ENCODE results near the gene ID1. TPM values are rescaled to one million over a fixed set of nuclear protein-coding genes. Genes with fewer than 3 reads are reported as not detected.
A peak's percentile ranks its signal among the peaks of the same experiment; 100 is the strongest.

The ID1 gene, protein sequence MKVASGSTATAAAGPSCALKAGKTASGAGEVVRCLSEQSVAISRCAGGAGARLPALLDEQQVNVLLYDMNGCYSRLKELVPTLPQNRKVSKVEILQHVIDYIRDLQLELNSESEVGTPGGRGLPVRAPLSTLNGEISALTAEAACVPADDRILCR
- total RNA-seq: 98.9 TPM
- long read RNA-seq, transcript ID1-202 (2 exons, 994 nt): major isoform, 23 of 25 reads
- long read RNA-seq, partial matches to known transcripts: 0 of 25 reads
- long read RNA-seq, other reads (novel, unspliced or antisense): 1 of 25 reads

DNA sequence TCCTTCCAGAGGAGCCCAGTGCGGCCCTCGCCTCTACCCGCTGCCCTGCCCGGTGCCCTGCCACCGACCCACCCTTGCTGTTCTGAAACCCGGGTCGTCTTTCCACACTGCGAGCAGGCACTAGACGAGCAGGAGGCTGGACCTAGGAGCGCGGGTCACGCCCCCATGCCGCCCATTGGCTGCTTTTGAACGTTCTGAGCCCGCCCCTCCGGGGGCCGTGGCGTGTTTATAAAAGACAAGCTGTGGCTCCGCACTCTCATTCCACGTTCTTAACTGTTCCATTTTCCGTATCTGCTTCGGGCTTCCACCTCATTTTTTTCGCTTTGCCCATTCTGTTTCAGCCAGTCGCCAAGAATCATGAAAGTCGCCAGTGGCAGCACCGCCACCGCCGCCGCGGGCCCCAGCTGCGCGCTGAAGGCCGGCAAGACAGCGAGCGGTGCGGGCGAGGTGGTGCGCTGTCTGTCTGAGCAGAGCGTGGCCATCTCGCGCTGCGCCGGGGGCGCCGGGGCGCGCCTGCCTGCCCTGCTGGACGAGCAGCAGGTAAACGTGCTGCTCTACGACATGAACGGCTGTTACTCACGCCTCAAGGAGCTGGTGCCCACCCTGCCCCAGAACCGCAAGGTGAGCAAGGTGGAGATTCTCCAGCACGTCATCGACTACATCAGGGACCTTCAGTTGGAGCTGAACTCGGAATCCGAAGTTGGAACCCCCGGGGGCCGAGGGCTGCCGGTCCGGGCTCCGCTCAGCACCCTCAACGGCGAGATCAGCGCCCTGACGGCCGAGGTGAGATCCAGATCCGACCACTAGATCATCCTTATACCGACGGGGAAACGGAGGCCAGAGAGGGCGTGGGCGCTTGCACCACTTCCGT lies at the start of gene ID1:
Gene ID1 (plus strand): TSS at position 259 of the 871 bp plus-strand sequence. CDS start 99 bp downstream, at position 358.
- DNase-seq (ENCODE audit: missing footprints) (peak; percentile 97), ATAC-seq (peak; percentile 96)
- intact Hi-C loops (cut with DNase I): loop anchor here (2.0 kb wide), 1 partner anchor 32 kb away; no protein-coding TSS in a partner anchor

DNA sequence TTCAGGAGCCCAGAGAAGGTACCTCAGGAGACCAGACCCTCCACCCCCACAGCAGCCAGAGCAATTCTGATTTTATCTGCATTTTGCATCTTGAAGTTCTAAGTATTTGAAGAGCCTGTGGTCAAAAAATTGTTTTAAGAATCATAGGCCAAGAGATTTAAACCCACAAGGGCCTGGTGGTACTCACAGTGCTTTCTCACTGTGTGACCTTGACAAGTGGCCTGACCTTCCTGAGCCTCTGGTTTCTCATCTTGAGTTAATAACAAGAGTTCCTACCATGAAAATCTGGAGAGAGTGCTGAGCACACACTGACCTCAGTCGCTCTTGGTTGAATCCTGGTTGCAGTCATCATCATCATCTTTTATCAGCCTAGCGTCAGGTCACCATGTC lies 45.4 kb upstream of the ID1 start:
- intact Hi-C loops (cut with DNase I): no loop called here
- DNase-seq (ENCODE audit: missing footprints): no peak
- no peak for ATAC-seq

DNA sequence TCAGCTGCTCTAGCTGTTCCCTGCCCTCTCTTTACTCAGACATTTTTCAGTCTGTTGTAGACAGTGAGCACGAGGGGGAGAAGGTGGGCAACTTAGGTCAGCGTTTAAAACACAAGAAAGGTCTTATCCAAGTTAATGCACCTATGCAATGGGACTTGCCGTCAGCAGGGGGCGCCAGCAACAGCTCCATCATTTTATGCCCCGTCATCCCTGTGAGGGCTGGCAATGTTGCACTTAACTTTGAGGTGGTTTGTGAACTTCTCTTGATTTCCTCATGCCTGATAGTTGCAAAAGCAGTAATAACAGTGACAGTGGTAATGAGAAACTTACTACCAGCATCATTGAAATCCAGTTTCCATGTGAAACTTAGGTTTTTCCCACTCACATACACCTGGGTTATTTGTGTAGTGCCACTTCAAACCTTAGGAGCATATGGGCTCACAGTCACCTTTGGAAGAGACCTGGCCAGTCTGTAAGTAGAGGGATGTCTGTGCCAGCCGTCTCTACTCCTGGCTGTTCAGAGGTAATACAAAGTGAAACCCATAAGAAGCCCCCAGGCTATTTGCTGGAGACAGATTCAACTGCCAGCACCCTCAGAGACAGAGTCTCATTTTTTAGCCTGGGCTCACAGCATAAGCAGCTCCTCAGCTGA lies 44.9 kb upstream of the ID1 start:
- intact Hi-C loops (cut with DNase I): no loop called here
- ATAC-seq (peak; percentile 21), DNase-seq (ENCODE audit: missing footprints) (peak; percentile 83)

DNA sequence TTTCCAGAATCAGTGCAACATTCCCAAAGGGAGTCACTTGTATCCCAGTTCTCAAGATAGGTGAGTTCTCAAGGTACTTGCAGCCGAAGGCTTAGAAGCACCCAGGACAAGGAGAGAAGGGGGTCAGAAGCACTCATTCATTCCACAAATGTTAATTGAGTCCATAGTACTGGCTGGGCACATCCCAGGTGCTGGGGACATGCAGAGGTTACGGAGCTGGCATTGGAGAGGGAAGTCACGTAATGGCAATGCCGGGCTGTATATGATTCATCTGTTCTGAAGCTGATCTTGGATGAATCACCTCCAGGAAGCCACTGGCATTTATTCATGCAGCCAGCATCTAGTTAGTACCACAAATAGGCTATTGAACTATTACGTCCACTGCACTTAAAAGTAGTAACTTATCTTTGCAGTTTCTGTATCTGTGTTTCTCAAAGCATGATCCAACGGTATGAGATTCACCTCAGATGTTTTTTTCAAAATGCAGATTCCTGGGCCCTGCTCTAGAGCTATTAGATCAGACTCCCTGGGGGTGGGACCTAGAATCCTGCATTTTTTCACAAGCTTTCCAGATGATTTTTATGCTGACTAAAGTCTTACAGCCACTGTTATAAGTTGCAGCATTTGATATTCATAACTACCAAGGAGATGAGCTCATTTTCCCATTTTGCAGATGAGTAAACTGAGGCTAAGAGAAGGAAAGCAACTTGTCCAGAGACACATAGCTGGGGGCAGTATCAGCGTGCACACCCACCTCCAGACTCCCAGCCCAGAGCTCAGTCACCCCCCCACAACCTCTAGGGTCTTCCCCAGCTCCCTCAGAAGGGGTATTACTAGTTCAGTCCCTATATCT lies 44.1 kb upstream of the ID1 start:
- no peak for DNase-seq (ENCODE audit: missing footprints)
- intact Hi-C loops (cut with DNase I): no loop called here
- ATAC-seq: no peak

DNA sequence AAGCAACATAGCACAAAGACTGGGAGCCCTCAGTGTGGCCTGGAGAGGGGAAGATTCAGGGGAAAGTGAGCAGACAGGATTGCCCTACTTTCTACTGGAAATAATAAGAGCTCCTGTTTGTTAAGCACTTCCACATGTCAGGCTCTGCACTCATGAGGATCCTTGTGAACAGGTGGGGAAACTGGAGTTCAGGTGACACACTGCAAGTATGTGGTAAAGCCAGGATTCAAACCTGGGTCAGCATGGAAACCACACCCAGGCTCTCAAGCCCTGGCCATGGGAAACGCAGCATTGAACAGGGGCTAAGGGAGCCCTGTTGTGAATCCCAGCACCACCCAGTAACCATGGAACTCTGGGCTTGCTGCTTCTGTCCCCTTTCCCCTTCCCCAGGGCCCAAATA lies 42.8 kb upstream of the ID1 start:
- DNase-seq (ENCODE audit: missing footprints) (no peak), ATAC-seq (no peak)
- intact Hi-C loops (cut with DNase I): no loop called here

DNA sequence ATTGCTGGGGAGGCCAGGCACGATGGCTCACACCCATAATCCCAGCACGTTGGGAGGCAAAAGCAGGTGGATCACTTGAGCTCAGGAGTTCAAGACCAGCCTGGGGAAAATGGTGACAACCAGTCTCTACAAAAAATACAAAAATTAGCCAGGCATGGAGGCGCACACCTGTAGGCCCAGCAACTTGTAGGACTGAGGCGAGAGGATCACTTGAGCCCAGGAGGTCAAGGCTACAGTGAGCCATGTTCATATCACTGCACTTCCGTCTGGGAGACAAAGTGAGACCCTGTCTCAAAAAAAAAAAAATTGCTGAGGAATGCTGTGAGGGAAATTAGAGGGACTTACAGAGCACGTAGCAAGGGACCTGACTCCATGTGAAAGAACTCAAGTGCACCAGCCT lies 40.8 kb upstream of the ID1 start:
- DNase-seq (ENCODE audit: missing footprints): no peak
- ATAC-seq: no peak
- intact Hi-C loops (cut with DNase I): no loop called here

DNA sequence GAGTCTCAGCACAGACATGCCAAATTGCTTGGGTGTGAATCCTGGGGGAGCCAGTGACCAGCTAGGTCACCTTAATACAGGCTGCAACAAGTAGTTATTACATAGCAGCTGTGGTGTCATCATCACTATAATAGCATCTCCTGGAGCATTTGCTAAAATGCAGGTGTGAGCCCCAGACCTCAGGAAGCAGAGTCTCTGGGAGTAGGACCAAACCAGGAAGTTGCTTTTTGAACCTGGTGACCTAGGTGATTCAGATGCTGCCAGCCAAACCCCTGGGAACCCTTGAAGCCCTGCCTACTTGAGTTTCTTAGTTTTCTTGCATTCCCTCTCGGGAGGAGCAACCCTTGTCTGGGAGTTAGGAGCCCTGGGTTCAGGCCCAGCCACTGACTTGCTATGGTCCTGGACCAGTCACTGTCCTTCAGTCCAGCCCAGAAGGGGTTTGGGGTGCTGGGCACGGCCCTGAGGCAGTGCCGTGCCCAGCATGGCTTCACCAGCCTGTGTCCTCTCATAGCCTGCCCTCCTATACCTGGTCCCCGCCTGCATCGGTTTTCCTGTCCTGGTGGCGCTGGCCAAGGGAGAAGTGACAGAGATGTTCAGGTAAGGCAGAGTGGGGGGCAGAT lies 39.3 kb upstream of the ID1 start:
- intact Hi-C loops (cut with DNase I): no loop called here
- DNase-seq (ENCODE audit: missing footprints): no peak

DNA sequence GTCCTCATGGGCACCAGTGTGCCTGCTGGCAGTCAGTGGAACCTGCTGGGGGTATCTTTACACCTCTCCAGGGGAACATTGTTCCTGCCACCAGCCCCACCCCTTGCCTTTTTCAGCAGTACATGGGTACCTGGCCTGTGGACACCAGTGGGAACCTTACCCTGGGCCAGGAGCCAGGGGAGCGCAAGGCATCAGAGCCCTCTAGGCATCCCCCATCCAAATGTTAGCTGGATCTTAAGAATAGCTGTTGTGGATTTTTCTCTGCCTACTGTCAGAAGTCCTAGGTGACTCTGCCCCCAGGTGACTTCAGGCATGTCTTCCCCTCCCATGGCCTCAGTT lies 38.8 kb upstream of the ID1 start:
- DNase-seq (ENCODE audit: missing footprints): no peak
- no peak for ATAC-seq
- intact Hi-C loops (cut with DNase I): no loop called here

More for the DNA sequence above, 39.3 kb upstream of the ID1 start:
- ATAC-seq: no peak

DNA sequence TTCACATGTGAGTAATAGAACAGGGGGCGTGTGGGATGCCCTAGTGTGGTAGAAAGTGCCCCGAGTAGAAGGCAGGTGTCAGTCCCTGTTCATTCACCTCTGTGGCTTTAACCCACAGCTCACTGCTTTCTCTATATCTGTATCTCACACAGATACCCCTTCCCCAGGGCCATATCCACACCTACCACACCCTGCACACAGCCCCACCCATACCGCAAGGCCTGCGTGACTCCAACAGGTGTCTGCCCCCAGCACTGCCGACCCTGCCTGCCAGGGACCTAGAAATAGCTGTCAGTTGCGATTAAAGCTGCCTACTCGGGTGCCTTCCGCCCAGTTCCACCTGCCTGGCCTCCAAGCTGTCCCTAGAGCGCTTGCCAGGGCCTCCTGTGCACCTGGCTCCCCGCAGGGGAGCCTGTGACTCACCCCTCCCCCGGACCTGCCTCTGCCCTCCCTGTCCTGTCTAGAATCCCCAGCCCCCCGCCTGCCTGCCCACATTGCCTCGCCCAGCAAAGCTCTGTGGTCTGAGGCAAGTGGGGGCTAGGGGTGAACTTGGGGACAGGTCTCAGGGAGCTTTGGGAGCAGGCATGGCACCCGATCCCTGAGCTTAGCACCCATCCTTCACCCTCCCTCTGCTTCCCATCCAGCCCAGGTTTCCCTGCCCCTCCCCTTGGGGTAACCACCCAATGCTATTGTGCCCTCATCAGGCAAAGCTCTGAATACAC lies 38.3 kb upstream of the ID1 start:
- DNase-seq (ENCODE audit: missing footprints) (no peak), ATAC-seq (no peak)
- intact Hi-C loops (cut with DNase I): no loop called here

DNA sequence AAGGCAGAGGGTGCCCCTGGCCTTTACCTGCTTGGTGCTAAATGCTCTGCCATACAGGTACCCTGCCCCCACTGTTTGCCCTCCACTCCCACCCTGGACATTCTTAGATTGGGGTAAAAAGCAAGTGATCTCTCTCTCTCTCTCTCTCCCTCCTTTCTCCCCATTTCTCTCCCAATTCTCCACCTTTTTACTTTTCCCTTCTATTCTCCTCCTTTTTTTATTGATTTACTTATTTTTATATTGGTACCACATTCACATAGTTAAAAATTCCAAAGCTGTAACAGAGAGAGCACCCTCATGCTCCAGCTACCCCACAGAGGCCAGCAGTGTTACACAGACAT lies 37.7 kb upstream of the ID1 start:
- DNase-seq (ENCODE audit: missing footprints) (no peak), ATAC-seq (no peak)
- intact Hi-C loops (cut with DNase I): no loop called here

DNA sequence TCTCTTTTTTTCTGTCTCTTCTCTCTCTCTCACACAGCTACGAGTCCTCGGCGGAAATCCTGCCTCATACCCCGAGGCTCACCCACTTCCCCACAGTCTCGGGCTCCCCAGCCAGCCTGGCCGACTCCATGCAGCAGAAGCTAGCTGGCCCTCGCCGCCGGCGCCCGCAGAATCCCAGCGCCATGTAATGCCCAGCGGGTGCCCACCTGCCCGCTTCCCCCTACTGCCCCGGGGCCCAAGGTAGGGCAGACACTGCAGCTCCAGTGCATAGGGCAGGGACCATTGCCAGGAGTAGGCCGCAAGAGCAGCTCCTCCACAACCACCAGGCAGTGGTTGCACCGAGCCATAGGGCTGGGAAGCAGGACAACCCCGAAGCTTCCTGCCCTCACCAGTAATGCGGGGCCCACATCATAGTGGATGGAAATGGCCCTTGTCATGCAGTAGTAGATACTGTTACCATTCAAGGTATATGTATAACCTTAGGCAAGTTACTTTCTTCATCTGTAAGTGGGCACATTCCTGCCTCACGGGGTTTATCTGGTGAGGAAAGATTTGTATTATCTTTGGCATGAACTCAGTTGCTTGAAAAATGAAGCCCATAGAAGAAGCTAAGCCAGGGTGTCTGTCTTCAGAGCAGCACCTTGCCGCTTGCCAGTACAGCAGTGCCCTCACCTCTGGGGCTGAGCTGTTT lies 36.9 kb upstream of the ID1 start:
- intact Hi-C loops (cut with DNase I): no loop called here
- ATAC-seq (no peak), DNase-seq (ENCODE audit: missing footprints) (no peak)

DNA sequence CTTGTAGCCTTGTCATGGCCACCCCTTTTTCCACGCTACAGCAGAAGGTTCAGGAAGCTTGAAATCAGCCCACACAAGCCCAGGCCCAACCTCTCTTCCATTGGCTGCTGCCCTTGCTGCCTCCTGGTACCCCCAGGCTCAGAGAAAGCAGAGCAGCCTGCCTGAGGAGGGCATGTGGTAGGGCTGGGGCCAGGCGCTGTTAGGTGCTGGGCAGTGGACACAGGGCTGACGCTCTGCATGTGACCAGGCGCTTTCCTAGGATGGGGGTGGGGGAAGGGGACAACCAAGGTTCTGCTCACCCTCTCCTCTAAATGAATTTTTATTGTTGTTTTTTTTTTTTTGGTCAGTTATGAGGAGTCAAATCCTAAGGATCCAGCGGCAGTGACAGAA lies 36.3 kb upstream of the ID1 start:
- no peak for ATAC-seq
- DNase-seq (ENCODE audit: missing footprints): no peak
- intact Hi-C loops (cut with DNase I): no loop called here

DNA sequence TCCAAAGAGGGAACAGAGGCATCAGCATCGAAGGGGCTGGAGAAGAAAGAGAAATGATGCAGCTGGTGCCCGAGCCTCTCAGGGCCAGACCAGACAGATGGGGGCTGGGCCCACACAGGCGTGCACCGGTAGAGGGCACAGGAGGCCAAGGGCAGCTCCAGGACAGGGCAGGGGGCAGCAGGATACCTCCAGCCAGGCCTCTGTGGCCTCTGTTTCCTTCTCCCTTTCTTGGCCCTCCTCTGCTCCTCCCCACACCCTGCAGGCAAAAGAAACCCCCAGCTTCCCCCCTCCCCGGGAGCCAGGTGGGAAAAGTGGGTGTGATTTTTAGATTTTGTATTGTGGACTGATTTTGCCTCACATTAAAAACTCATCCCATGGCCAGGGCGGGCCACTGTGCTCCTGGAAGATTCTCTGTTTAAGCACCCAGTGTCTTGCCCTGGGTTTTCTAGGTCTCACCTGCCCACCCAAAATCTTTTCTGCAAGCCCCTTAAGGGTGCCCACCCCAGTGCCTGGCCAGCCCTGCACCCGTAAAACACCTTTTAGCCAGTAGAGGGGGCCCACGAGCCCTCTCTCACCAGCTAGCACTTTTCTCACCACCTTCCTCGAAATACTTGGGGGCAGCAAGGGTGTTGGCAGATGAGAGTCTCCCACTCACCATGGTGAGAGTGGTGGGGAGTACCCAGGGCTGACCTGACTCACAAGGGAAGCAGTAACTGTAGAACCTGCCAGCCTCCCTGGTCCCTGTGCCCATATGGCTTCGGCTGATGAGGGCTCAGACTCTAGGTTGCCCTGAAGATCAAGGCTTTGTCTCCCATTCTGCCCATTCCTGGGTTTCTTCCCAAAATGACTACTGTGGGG lies 35.7 kb upstream of the ID1 start:
- ATAC-seq: no peak
- DNase-seq (ENCODE audit: missing footprints): no peak
- intact Hi-C loops (cut with DNase I): loop anchor here (5.0 kb wide), 1 partner anchor 153 kb away; the partner anchor contains the start of gene BCL2L1

DNA sequence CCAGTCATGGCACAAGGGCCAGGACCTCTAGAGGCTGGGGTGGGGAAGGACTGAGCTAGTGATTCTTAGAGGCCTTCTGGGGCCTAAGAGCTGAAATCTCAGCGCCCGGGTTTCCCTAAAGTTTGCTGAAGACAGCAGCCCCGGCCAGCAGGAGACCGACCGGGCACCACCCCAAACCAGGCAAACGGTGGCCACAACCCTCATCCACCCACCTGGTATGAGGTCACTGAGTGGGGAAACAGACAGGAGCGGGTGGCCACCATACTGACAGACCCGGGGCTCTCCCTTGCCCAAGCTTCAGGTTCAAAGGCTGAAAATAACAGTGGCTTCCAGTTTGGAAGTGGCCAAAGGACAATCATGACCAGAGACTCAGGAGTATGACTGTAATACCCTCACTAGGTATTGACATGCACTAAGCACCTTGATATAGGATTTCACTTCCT lies 35.0 kb upstream of the ID1 start:
- DNase-seq (ENCODE audit: missing footprints) (no peak), ATAC-seq (no peak)
- intact Hi-C loops (cut with DNase I): loop anchor here (5.0 kb wide), 1 partner anchor 152 kb away; the partner anchor contains the start of gene BCL2L1

DNA sequence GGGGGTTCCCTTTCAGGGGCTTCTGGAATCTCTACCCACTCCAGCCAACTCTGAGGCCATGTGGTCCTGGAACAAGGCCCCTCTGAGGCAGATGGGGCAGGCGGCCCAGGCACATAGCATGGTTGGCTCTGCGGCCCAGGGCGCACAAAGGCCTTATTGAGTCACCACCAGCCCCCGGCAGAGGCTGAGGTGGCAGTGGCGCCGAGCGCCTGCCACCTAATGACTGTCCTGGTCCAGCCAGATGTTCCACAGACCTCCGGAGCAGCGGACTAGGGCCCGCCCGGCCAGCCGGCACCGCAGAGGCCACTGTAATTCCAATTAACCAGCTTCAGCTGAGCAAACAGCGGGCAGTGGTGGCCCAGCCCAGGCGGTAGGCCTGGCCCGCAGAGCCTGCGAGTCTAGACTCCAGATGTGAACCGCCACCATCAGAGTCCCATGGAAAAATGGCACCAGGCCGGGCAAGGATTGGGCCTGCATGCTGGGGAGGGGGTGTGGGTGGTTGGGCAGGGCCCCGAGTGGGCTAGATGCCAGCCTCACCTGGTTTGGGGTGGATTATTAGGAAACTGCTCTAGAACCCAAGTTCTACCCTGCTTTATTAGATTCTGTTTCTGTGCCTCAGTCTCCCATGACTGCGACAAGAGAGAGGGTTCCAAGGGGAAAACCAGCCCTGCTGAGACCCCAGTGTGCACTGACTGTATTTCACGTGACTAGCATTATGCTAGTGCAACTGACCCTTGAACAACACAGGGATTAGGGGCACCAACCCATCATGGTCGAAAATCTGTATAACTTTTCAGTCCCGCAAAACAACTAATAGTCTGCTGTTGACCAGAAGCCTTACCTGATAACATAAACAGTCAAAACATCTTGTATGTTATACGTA lies 34.1 kb upstream of the ID1 start:
- no peak for ATAC-seq
- intact Hi-C loops (cut with DNase I): loop anchor here (5.0 kb wide), 1 partner anchor 151 kb away; the partner anchor contains the start of gene BCL2L1
- no peak for DNase-seq (ENCODE audit: missing footprints)

Data from Right ventricle myocardium inferior (tissue), 1 donor.